ENCODE results near the gene SF3B2. TPM values are rescaled to one million over a fixed set of nuclear protein-coding genes. Genes with fewer than 3 reads are reported as not detected.
"Not testable (repeated sequence)": the region's sequence is repeated elsewhere in the genome, so short reads cannot be mapped to it uniquely, and the experiment has no call there.

SF3B2 gene
- total and polyA plus RNA-seq, 2 experiments from 2014 or later, result 120 to 155 TPM

DNA sequence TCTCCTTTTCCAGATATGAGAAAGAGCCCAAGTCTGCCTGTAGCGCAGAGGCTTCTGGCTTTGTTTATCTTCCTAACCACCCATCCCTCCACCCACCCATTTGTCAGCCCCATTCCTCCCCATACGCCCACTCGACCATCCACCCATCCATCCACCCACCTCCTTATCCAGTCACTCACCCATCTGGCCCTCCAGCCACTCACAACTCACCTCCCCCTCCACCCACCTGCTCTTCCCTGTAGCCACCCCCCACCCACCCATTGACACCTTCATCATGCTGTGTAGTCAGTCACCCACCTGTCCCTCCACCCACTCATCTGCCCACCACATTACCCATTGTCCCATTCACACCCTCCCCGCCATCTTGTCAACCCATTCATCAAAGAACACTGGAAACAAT lies 34.8 kb upstream of the SF3B2 start:
- no peak for TF ChIP-seq EZH2 (IDR thresholded peaks at IDR 0.05; ENCODE audit: borderline replicate concordance)
- 100% methylated on average over 1 of the region's 4 CpGs for WGBS (ENCODE audit: low lambda C conversion rate, missing lambda C conversion rate)
- Histone ChIP-seq H3K27ac (no peak overlapping the region), H3K36me3 (replicated peaks; ENCODE audit: insufficient read depth, low read depth) (no peaks in the 10 kb centered on the region), H3K4me3 (no peak overlapping the region), H3K27me3 (peaks cover 3% of the 10 kb centered on the region), H4K20me1 (ENCODE audit: insufficient read depth, poor library complexity, severe bottlenecking) (no peaks in the 10 kb centered on the region), H3K9me2 (replicated peaks; ENCODE audit: insufficient read depth) (no peaks in the 10 kb centered on the region), H3K79me2 (no peaks in the 10 kb centered on the region), H3K4me2 (no peak overlapping the region), H3K9me3 (ENCODE audit: low read depth) (no peaks in the 10 kb centered on the region), H2AFZ (no peak overlapping the region), H3K4me1 (ENCODE audit: insufficient read depth) (no peaks in the 10 kb centered on the region)
- DNase-seq (ENCODE audit: low spot score), result no peak

DNA sequence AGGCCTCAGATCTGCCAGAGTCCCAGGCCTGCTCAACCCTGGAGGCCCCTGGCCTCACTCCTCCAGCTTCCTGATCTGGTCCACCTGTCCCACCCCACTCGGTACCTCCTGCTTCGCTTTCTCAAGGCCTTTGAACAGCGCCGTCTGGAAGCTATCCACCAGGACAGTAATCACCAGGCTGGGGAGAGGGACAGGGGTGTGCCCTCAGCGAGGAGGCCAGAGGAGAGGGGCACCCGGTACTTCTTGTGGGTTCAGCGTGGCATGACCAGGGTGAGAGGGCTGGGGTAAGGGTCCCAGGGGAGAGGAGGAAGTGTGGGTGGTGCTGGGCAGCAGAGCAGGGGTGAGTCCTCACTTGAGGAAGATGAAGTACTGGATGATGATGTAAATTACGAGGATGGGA lies 32.0 kb upstream of the SF3B2 start:
- Histone ChIP-seq H3K27ac (no peak overlapping the region), H3K9me3 (ENCODE audit: low read depth) (no peaks in the 10 kb centered on the region), H3K27me3 (no peaks in the 10 kb centered on the region), H3K79me2 (no peaks in the 10 kb centered on the region), H3K36me3 (replicated peaks; ENCODE audit: insufficient read depth, low read depth) (no peaks in the 10 kb centered on the region), H2AFZ (no peak overlapping the region), H4K20me1 (ENCODE audit: insufficient read depth, poor library complexity, severe bottlenecking) (no peaks in the 10 kb centered on the region), H3K4me2 (no peak overlapping the region), H3K4me1 (ENCODE audit: insufficient read depth) (no peaks in the 10 kb centered on the region), H3K4me3 (no peak overlapping the region), H3K9me2 (replicated peaks; ENCODE audit: insufficient read depth) (no peaks in the 10 kb centered on the region)
- 81% methylated on average over 7 of the region's 8 CpGs for WGBS (ENCODE audit: low lambda C conversion rate, missing lambda C conversion rate)
- DNase-seq (ENCODE audit: low spot score), result no peak
- TF ChIP-seq EZH2phosphoT487 (IDR thresholded peaks at IDR 0.05; ENCODE audit: low read depth, severe bottlenecking, unreplicated experiment), result no peak
- TF ChIP-seq CTCF (IDR thresholded peaks at IDR 0.05; ENCODE audit: poor library complexity), result no peak
- TF ChIP-seq EZH2 (IDR thresholded peaks at IDR 0.05; ENCODE audit: borderline replicate concordance), result no peak

GRCh38 chr11:66020618-66021357 lies 31.4 kb upstream of the SF3B2 start:
- TF ChIP-seq EZH2 (IDR thresholded peaks at IDR 0.05; ENCODE audit: borderline replicate concordance) (no peak), CTCF (IDR thresholded peaks at IDR 0.05; ENCODE audit: poor library complexity) (no peak), EZH2phosphoT487 (IDR thresholded peaks at IDR 0.05; ENCODE audit: low read depth, severe bottlenecking, unreplicated experiment) (no peak)
- H3K27me3 ChIP-seq, result no peaks in the 10 kb centered on the region
- no peak overlapping the region for H3K4me3 ChIP-seq
- H3K9me3 ChIP-seq (ENCODE audit: low read depth), result no peaks in the 10 kb centered on the region
- DNase-seq (ENCODE audit: low spot score), result no peak
- H3K9me2 ChIP-seq (replicated peaks; ENCODE audit: insufficient read depth), result no peaks in the 10 kb centered on the region
- H3K4me1 ChIP-seq (ENCODE audit: insufficient read depth), result no peaks in the 10 kb centered on the region
- H4K20me1 ChIP-seq (ENCODE audit: insufficient read depth, poor library complexity, severe bottlenecking), result no peaks in the 10 kb centered on the region
- no peaks in the 10 kb centered on the region for H3K79me2 ChIP-seq
- H3K27ac ChIP-seq, result no peak overlapping the region
- H3K4me2 ChIP-seq, result no peak overlapping the region
- H2AFZ ChIP-seq, result no peak overlapping the region
- H3K36me3 ChIP-seq (replicated peaks; ENCODE audit: insufficient read depth, low read depth), result no peaks in the 10 kb centered on the region
- WGBS (ENCODE audit: low lambda C conversion rate, missing lambda C conversion rate), result 85% methylated on average over 23 of the region's 25 CpGs

DNA sequence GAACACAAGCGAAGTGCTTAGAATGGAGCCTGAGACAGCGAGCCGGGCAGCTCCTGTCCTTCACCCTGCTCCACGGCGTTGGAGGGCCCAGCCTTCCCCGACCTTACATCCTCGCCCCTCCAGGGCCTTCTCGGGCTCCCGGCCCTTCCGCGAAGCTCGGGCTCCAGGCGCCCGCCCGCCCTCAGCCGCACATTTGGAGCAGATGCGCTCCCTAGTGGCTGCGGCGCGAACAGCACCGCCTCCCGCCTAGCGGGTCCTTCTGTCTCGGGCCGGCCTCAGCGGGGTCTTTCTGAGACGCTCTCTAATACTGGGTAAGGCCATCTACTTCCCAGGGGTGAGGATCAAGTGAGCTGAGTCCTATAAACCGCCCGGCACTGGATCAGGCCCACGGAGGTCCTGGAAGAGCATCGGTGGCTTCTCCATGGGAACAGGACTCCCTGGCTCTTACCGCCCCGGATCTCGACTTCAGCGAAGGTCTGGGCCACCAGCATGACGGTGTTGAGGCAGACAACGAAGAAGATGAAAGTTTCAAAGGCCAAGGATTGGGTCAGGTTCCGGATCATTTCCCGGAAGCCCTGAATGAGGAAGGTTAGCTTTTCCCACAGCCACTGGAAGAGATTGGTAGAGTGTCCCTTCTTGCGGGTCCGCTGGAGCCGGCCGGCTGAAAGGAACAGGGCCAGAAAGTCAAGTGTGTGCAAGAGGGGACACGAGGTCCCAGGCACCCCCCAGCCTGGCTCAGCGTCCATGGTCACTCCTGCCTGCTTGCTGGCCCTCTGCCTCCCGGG lies 29.6 kb upstream of the SF3B2 start:
- no peaks in the 10 kb centered on the region for H3K9me2 ChIP-seq (replicated peaks; ENCODE audit: insufficient read depth)
- H3K79me2 ChIP-seq, result no peaks in the 10 kb centered on the region
- no peaks in the 10 kb centered on the region for H4K20me1 ChIP-seq (ENCODE audit: insufficient read depth, poor library complexity, severe bottlenecking)
- no peaks in the 10 kb centered on the region for H3K9me3 ChIP-seq (ENCODE audit: low read depth)
- 28% methylated on average over 45 of the region's 46 CpGs for WGBS (ENCODE audit: low lambda C conversion rate, missing lambda C conversion rate)
- TF ChIP-seq CTCF (IDR thresholded peaks at IDR 0.05; ENCODE audit: poor library complexity) (peak; percentile 83), EZH2phosphoT487 (IDR thresholded peaks at IDR 0.05; ENCODE audit: low read depth, severe bottlenecking, unreplicated experiment) (no peak)
- H3K4me1 ChIP-seq (ENCODE audit: insufficient read depth), result no peaks in the 10 kb centered on the region
- no peak overlapping the region for H3K4me3 ChIP-seq
- no peaks in the 10 kb centered on the region for H3K27me3 ChIP-seq
- peak overlapping the region; percentile 40 for H2AFZ ChIP-seq
- H3K36me3 ChIP-seq (replicated peaks; ENCODE audit: insufficient read depth, low read depth), result no peaks in the 10 kb centered on the region
- DNase-seq (ENCODE audit: low spot score), result peak; percentile 81
- no peak overlapping the region for H3K27ac ChIP-seq
- peak overlapping the region; percentile 82 for H3K4me2 ChIP-seq

- not testable (repeated sequence) for H3K36me3 ChIP-seq (replicated peaks; ENCODE audit: insufficient read depth, low read depth); DNase-seq (ENCODE audit: low spot score); H2AFZ ChIP-seq; H3K27ac ChIP-seq; H4K20me1 ChIP-seq (ENCODE audit: insufficient read depth, poor library complexity, severe bottlenecking); H3K4me3 ChIP-seq; H3K4me2 ChIP-seq; H3K4me1 ChIP-seq (ENCODE audit: insufficient read depth); H3K27me3 ChIP-seq; H3K79me2 ChIP-seq; H3K9me2 ChIP-seq (replicated peaks; ENCODE audit: insufficient read depth); H3K9me3 ChIP-seq (ENCODE audit: low read depth)
- 82% methylated on average over 5 of the region's 5 CpGs for WGBS (ENCODE audit: low lambda C conversion rate, missing lambda C conversion rate)
These were observed 29.1 kb upstream of the SF3B2 start for GRCh38 chr11:66023186-66023440.
